ENCODE data around the gene DGKH.
"Not testable (repeated sequence)": the region's sequence is repeated elsewhere in the genome, so short reads cannot be mapped to it uniquely, and the experiment has no call there.

Gene DGKH

DNA sequence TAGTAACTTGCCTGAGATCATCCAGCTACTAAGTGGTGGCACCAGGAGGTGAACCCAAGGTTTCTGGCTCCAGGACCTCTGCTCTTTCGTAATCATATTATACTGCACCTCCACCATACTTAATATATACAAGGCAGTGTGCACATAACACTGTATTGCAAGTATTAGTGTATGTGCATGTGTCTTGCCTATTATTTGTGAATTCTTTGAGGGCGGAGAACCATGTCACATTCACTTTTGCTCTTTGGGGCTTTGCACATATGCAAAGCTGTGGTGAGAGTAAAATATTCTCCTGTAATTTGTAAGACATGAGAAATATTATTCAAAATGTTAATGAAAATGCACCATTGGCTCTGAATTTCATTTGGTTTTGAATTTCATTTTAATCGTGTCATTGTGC is 78.6 kb downstream of the DGKH start:
- no peak overlapping the region for H3K27ac ChIP-seq
- TF ChIP-seq, protein P1, sequence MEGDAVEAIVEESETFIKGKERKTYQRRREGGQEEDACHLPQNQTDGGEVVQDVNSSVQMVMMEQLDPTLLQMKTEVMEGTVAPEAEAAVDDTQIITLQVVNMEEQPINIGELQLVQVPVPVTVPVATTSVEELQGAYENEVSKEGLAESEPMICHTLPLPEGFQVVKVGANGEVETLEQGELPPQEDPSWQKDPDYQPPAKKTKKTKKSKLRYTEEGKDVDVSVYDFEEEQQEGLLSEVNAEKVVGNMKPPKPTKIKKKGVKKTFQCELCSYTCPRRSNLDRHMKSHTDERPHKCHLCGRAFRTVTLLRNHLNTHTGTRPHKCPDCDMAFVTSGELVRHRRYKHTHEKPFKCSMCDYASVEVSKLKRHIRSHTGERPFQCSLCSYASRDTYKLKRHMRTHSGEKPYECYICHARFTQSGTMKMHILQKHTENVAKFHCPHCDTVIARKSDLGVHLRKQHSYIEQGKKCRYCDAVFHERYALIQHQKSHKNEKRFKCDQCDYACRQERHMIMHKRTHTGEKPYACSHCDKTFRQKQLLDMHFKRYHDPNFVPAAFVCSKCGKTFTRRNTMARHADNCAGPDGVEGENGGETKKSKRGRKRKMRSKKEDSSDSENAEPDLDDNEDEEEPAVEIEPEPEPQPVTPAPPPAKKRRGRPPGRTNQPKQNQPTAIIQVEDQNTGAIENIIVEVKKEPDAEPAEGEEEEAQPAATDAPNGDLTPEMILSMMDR (IDR thresholded peaks at IDR 0.05), result no peak
- TF ChIP-seq ZFX (IDR thresholded peaks at IDR 0.05; ENCODE audit: borderline replicate concordance), result no peak

DNA sequence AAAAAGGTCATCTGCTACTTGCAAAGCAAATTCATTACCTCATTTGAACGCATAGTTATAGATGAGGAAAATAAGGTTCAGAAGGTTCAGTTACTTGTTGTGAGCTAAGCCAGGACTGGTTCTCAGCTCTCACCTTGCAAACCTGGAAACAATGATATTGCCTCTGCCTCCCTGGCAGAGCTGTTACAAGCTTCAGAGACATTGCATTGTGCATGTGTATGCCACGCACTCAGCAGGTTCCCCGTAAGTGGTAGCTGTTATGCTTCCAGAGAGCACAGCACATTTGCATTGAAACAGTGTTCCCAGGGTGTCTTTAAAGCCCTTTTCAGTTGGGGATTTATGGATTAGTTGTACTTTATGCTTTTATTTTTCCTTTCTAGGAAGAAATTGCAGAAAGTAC is 80.6 kb downstream of the DGKH start:
- no peak for TF ChIP-seq ZFX (IDR thresholded peaks at IDR 0.05; ENCODE audit: borderline replicate concordance)
- TF ChIP-seq, protein P1 (IDR thresholded peaks at IDR 0.05), result no peak
- no peak overlapping the region for H3K27ac ChIP-seq

DNA sequence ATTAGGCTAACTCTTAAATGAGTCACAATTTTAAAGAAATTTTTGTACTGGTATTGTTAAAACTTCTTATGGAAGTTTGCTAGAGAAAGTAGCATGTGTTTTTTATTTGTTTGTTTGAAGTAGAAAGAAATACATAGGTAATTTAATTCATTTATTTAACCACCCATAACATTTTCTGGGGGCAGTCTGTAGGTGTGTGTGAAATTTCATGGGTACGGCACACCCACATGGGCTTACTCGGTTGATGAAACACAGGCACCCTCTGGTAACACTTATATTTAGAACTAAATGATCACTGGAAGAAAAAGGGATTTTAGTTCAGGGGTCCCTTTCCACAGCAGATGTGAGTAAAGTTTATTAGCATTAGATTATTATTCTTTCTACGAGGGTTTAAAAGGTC is 88.1 kb downstream of the DGKH start:
- no peak overlapping the region for H3K27ac ChIP-seq
- TF ChIP-seq ZFX (IDR thresholded peaks at IDR 0.05; ENCODE audit: borderline replicate concordance), result no peak
- TF ChIP-seq, protein P1 (IDR thresholded peaks at IDR 0.05), result no peak

DNA sequence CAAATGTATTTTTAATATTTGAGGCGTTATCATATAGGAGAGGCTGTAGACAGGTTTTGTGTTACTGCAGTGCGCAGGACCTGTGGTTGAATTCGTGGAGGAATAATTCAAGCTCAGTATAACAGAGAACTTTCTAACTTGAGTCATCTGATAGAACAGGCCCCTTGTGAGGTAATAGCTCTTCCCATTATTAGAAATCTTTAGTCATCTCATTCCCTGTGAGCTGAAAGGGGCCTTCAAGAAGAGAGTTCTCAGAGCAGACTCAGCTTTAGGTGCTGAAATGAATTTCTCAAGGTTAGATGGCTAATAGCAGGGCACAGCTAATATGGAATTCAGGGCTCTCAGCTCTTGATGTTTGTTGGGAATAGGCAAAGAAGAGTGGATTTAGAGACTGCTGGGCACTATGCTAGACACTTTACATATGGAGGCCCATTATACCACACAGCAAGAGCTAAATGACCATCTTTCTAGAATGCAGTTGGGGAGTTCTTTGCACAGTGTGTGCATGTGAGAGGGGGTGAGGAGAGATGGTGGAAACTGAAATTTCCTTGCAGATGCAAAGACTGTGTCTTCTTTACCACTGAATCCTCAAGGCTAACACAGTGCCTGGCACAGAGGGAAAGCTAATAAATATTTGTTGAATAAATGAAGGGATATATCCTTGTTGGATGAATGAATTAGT is 89.5 kb downstream of the DGKH start:
- TF ChIP-seq, protein P1 (IDR thresholded peaks at IDR 0.05), result no peak
- no peak for TF ChIP-seq ZFX (IDR thresholded peaks at IDR 0.05; ENCODE audit: borderline replicate concordance)
- no peak overlapping the region for H3K27ac ChIP-seq

DNA sequence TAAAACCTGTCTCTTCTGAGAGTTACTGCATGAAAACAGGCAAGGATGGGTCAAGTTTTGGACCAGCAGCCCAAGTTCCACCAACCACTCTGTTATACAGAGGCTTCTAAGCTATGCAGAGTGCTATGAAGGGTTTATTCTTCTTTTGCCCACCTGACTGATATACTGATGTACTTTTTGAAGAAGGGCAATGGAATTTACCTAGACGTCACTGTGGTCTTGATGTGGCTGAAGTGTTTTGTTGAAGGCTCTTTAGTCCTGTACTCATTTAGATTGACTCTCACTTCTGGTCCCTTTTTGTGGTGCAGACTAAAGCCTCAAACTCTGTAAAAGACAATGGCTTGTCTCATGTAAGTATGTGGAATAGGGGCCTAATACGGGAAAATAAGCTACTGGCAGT is 92.0 kb downstream of the DGKH start:
- H3K27ac ChIP-seq, result no peak overlapping the region
- TF ChIP-seq ZFX (IDR thresholded peaks at IDR 0.05; ENCODE audit: borderline replicate concordance), result no peak
- TF ChIP-seq, protein P1 (IDR thresholded peaks at IDR 0.05), result no peak

DNA sequence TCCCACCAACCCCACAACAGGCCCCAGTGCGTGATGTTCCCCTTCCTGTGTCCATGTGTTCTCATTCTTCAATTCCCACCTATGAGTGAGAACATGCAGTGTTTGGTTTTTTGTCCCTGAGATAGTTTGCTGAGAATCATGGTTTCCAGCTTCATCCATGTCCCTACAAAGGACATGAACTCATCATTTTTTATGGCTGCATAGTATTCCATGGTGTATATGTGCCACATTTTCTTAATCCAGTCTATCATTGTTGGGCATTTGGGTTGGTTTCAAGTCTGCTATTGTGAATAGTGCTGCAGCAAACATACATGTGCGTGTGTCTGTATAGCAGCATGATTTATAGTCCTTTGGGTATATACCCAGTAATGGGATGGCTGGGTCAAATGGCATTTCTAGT is 92.6 kb downstream of the DGKH start:
- H3K27ac ChIP-seq, result not testable (repeated sequence)

DNA sequence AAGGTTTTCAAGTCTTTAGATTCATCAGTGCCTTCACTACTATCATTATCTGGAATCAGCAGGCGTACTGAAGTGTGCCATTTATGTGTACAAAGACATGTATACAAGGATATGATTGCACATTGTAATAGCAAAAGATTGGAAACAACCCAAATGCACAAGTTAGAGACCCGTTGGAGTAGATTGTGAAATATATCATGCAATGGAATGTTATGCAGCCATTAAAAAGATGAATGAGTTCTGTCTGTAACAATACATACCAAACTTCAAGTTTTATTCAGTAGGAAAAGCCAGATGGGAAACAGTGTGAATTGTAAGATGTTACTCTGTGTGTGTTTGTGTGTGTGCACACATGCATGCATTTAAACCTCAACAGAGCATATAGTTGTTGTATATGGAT is 97.9 kb downstream of the DGKH start:
- no peak for TF ChIP-seq ZFX (IDR thresholded peaks at IDR 0.05; ENCODE audit: borderline replicate concordance)
- TF ChIP-seq, protein P1 (IDR thresholded peaks at IDR 0.05), result no peak
- no peak overlapping the region for H3K27ac ChIP-seq

DNA sequence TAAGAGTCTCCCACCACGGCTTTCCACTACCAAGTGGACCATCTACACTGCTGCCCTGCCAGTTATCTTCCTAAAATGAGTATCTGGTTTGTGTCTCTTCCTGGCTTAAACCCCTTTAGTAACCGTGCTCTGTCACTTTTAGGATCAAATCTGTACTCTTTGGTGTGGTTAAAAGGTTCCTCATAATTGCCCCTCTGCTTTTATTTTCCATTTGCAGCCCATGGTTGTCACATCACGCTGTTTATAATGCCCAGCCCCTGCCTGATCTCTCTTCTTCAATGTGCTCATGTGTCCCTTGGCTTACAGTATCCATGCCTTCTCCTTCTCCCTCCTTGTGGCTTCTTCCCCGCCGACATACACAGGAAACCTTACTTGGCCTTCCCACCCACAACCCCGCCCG is 100.1 kb downstream of the DGKH start:
- H3K27ac ChIP-seq, result no peak overlapping the region
- TF ChIP-seq, protein P1 (IDR thresholded peaks at IDR 0.05), result no peak
- TF ChIP-seq ZFX (IDR thresholded peaks at IDR 0.05; ENCODE audit: borderline replicate concordance), result no peak
